NCI-H446 treated with DMSO at 0.1 percent for 48 hours (cell line): Measurements from ENCODE around the gene LPA.

Experiments
- DNase-seq: peaks from one replicate; lab custom pipeline; 2025; lab: John Stamatoyannopoulos, UW

The LPA gene

GRCh38 chr6:160510976-160511617, 153.0 kb downstream of the LPA start:
- DNase-seq: no peak

- no peak for DNase-seq
These were observed 153.9 kb downstream of the LPA start for GRCh38 chr6:160510199-160510598.

DNA sequence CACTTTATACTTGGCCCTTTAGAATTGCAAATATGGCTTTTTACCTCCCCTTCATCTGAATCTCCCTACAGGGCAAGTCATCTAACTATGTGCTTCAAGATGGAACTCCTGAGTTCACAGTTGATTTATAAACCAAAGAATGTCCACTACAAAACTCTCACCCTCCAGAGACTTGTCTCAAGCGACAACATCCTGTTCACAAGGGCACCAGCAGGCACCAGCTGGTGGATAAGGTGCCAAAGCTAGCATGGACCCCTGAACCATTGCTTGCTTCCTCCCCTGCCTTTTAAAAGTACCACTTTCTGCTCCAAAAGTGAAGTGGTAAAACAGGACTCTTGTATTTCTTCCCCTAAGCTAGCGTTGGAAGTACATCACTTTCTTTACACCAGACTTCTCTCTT, 154.5 kb downstream of the LPA start:
- no peak for DNase-seq

- no peak for DNase-seq
These were observed 155.5 kb downstream of the LPA start for GRCh38 chr6:160508599-160508998.

DNA sequence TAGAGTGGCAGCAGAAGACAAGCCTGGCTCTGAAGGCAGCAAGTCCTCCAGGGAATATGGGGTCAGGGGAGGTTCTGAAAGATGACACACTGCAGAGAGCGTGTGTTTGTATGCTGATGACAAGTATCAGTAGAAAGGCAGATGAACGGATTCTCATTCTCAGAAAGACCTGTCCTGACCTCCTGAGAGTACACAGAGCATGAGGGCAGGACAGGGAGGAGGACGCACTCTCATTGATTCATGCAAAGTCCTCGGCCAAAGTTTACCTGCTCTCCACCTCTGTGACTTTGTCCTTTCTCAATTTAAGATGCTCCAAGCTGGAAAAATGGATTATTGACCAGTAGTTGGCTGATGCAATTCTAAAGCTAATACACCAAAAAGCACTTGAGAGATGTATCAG, 156.7 kb downstream of the LPA start:
- DNase-seq: no peak

DNA sequence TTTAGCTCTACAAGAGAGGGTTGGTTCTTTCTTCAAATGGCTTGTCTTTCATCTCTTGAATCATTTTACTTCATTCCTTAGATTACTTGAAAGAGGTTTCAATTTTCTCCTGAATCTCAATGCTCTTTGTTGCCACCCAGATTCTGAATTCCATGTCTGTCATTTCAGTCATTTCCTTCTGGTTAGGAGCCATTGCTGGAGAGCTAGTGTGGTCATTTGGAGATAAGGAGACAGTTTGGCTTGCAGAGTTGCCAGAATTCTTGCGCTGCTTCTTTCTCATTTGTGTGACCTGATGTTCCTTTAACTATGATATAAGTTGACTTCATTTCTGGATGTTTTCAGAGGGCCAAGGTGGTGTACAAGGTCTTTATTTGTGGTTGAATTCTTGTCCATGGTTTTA, 158.1 kb downstream of the LPA start:
- DNase-seq: no peak

DNA sequence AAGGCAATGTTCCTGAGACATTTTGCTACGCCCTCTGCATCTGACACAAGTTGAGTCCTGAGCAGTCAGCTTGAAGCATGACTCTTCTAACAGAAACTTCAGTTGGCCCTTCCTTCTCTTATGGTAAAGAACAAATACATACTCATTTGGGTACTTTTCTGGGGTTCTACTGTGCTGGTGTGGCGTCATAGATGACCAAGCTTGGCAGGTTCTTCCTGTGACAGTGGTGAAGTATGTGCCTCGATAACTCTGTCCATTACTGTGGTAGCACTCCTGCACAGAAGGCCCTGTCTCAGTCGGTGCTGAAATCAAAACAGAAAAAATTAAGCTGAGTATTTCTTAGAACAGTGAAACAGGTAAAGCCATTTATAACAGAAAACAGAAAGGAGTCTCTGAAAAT, 163.4 kb downstream of the LPA start:
- no peak for DNase-seq

- no peak for DNase-seq
These were observed 169.5 kb downstream of the LPA start for GRCh38 chr6:160494576-160494975.

DNA sequence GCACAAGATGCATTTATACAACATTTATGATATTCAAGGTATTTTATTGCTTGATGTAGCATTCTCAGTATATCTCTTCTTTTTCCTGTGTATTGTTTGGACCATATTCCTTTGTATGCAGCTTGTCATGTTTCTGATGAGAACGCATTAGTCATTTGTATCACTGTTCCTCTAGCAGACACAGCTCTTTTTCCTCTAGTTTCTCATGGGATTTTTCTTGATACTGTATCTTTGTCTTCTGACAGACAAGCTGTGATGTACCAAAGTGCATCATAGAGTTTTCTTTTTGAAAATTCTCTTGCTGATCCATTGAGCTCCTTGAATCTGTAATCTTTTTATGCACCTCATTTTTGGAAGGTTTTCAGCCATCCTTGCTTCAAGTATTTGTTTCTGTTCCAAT, 175.0 kb downstream of the LPA start:
- DNase-seq: no peak

- no peak for DNase-seq
These were observed 177.0 kb downstream of the LPA start for GRCh38 chr6:160487116-160487515.
